ENCODE data around the gene PRDM16. TPM values are rescaled to one million over a fixed set of nuclear protein-coding genes. Genes with fewer than 3 reads are reported as not detected.

PRDM16 gene
- total and polyA plus RNA-seq, 2 of the 4 experiments (the other 2 are of a cell fraction), result 0.02 TPM; not detected in 1

DNA sequence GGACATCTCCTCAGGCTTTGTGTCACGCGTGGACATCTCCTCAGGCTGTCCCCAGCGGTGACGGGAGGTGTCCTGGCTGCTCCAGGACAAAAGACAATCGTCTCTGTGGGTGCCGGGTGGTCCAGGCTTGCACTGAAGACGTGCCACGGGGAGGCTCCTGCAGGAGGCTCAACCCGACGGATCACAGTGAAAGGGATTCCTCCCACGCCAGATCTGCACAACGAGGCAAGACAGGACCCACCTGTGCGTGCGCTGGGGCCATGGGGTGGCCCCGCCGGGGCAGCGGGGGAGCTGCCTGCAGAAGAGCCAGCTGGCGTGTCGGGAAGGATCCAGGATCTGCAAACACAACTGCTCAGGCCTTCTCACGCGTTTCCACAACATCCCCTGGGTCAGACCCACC lies 366.7 kb downstream of the PRDM16 start:
- DNase-seq, result no peak
- Histone ChIP-seq H3K18ac (ENCODE audit: low read depth, low read length) (no peak overlapping the region), H4K8ac (ENCODE audit: low read depth in 2 of 2, low read length in 2 of 2) (no peak overlapping the region), H3K9ac (ENCODE audit: low read depth, low read length) (no peak overlapping the region), H2BK5ac (ENCODE audit: low read depth, low read length, poor library complexity, severe bottlenecking) (no peak overlapping the region), H3K4me3 (ENCODE audit: insufficient read depth, low read depth, low read length) (no peak overlapping the region), H2AK9ac (replicated peaks; ENCODE audit: low read depth, low read length, poor library complexity) (no peak overlapping the region), H3K27ac (ENCODE audit: insufficient read depth, low read length) (no peak overlapping the region), H3K4me1 (ENCODE audit: control insufficient read depth, insufficient read depth, low read length) (no peaks in the 10 kb centered on the region), H3K4ac (ENCODE audit: low read depth, low read length) (no peak overlapping the region), H4K91ac (ENCODE audit: insufficient read depth, low read depth, low read length) (no peak overlapping the region), H3K23ac (ENCODE audit: low read depth, low read length) (no peak overlapping the region), H2AK5ac (ENCODE audit: low read depth, low read length) (no peak overlapping the region), H4K5ac (ENCODE audit: low read depth, low read length) (no peak overlapping the region), H3K14ac (replicated peaks; ENCODE audit: low read depth, low read length) (no peak overlapping the region), H3K79me1 (ENCODE audit: low read depth in 1 of 2, low read length in 2 of 2) (no peaks in the 10 kb centered on the region), H4K20me1 (ENCODE audit: insufficient read depth, low read length) (no peaks in the 10 kb centered on the region), H2AFZ (replicated peaks; ENCODE audit: low read length, poor library complexity) (no peak overlapping the region), H3K4me2 (ENCODE audit: low read depth, low read length) (no peak overlapping the region), H3K9me1 (ENCODE audit: insufficient read depth, low read length) (no peaks in the 10 kb centered on the region), H2BK15ac (ENCODE audit: low read depth, low read length) (no peak overlapping the region), H2BK120ac (ENCODE audit: low read depth, low read length) (no peak overlapping the region), H3K27me3 (ENCODE audit: control insufficient read depth, insufficient read depth, low read length) (peaks cover 6% of the 10 kb centered on the region; the same call in 1 of the 2 replicates), H3K9me3 (ENCODE audit: control insufficient read depth, insufficient read depth, low read length) (0 out of 2 replicates have a peak, but pooled peaks cover 2% of the 10 kb centered on the region), H3K56ac (ENCODE audit: extremely low read depth, insufficient read depth, low read length) (no peak overlapping the region), H2BK20ac (ENCODE audit: low read depth, low read length) (no peak overlapping the region), H3K36me3 (ENCODE audit: control insufficient read depth, insufficient read depth, low read length) (no peaks in the 10 kb centered on the region)
- dilution Hi-C loops (cut with HindIII; ENCODE audit: low sequenced_read_pairs, unreplicated experiment), result no loop called here
- TF ChIP-seq, protein P1, sequence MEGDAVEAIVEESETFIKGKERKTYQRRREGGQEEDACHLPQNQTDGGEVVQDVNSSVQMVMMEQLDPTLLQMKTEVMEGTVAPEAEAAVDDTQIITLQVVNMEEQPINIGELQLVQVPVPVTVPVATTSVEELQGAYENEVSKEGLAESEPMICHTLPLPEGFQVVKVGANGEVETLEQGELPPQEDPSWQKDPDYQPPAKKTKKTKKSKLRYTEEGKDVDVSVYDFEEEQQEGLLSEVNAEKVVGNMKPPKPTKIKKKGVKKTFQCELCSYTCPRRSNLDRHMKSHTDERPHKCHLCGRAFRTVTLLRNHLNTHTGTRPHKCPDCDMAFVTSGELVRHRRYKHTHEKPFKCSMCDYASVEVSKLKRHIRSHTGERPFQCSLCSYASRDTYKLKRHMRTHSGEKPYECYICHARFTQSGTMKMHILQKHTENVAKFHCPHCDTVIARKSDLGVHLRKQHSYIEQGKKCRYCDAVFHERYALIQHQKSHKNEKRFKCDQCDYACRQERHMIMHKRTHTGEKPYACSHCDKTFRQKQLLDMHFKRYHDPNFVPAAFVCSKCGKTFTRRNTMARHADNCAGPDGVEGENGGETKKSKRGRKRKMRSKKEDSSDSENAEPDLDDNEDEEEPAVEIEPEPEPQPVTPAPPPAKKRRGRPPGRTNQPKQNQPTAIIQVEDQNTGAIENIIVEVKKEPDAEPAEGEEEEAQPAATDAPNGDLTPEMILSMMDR (conservative IDR thresholded peaks at IDR 0.05; ENCODE audit: low read depth, low read length), result no peak
- TF ChIP-seq, protein P2, sequence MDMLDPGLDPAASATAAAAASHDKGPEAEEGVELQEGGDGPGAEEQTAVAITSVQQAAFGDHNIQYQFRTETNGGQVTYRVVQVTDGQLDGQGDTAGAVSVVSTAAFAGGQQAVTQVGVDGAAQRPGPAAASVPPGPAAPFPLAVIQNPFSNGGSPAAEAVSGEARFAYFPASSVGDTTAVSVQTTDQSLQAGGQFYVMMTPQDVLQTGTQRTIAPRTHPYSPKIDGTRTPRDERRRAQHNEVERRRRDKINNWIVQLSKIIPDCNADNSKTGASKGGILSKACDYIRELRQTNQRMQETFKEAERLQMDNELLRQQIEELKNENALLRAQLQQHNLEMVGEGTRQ (IDR thresholded peaks at IDR 0.05; ENCODE audit: low read depth, low read length), result no peak
- no peak for TF ChIP-seq MAFK (IDR thresholded peaks at IDR 0.05; ENCODE audit: low read depth, low read length)
- no peak for TF ChIP-seq MXI1 (IDR thresholded peaks at IDR 0.05; ENCODE audit: borderline replicate concordance, low read depth, low read length)
- no peak for TF ChIP-seq RCOR1 (IDR thresholded peaks at IDR 0.05; ENCODE audit: insufficient replicate concordance, low read length)
- no peak for TF ChIP-seq RFX5 (IDR thresholded peaks at IDR 0.05; ENCODE audit: low read depth, low read length)
- no peak for TF ChIP-seq RAD21 (IDR thresholded peaks at IDR 0.05; ENCODE audit: low read length)
- no peak for TF ChIP-seq BHLHE40 (IDR thresholded peaks at IDR 0.05; ENCODE audit: low read depth, low read length)
- TF ChIP-seq, protein P3, sequence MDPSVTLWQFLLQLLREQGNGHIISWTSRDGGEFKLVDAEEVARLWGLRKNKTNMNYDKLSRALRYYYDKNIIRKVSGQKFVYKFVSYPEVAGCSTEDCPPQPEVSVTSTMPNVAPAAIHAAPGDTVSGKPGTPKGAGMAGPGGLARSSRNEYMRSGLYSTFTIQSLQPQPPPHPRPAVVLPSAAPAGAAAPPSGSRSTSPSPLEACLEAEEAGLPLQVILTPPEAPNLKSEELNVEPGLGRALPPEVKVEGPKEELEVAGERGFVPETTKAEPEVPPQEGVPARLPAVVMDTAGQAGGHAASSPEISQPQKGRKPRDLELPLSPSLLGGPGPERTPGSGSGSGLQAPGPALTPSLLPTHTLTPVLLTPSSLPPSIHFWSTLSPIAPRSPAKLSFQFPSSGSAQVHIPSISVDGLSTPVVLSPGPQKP (IDR thresholded peaks at IDR 0.05; ENCODE audit: borderline replicate concordance, low read depth, low read length), result no peak
- no peak for TF ChIP-seq CEBPB (IDR thresholded peaks at IDR 0.05; ENCODE audit: low read depth, low read length)
- TF ChIP-seq POLR2A (IDR thresholded peaks at IDR 0.05; ENCODE audit: low read depth, low read length), result no peak
- no peak for TF ChIP-seq MAZ (IDR thresholded peaks at IDR 0.05; ENCODE audit: borderline replicate concordance, low read depth, low read length)
- no peak for TF ChIP-seq NFE2L2 (IDR thresholded peaks at IDR 0.05; ENCODE audit: low read depth, low read length)
- TF ChIP-seq CHD1 (IDR thresholded peaks at IDR 0.05; ENCODE audit: low read depth, low read length), result no peak
- no peak for TF ChIP-seq SMC3 (IDR thresholded peaks at IDR 0.05; ENCODE audit: low read depth, low read length)
- TF ChIP-seq FOS (IDR thresholded peaks at IDR 0.05; ENCODE audit: low read depth, low read length), result no peak
- CTCF ChIA-PET, result no interaction called here
- WGBS, 2 experiments (ENCODE audit: extremely low coverage in 2 of 2, insufficient read length in 1 of 2), result 63% methylated on average over 12 of the region's 21 CpGs; no CpG with 5 or more reads in 1 of the 2 experiments
- POLR2A ChIA-PET (ENCODE audit: unreplicated experiment), result no interaction called here
- in situ Hi-C loops (cut with MboI; ENCODE audit: low sequenced_read_pairs), result no loop called here
- no TSS peak for BruUV-seq (replicated peaks)
- ATAC-seq (ENCODE audit: low read depth), result no peak
- intact Hi-C loops (cut with micrococcal nuclease), result no loop called here
